Astrocyte of the hippocampus (primary cell): ENCODE data around the gene EXOC2.

Experiments used
- DNase-seq: peaks from one replicate; pipeline ENCODE4 v3.0.0; 2011; ENCODE audit warnings: low read depth, low spot score

Gene EXOC2

DNA sequence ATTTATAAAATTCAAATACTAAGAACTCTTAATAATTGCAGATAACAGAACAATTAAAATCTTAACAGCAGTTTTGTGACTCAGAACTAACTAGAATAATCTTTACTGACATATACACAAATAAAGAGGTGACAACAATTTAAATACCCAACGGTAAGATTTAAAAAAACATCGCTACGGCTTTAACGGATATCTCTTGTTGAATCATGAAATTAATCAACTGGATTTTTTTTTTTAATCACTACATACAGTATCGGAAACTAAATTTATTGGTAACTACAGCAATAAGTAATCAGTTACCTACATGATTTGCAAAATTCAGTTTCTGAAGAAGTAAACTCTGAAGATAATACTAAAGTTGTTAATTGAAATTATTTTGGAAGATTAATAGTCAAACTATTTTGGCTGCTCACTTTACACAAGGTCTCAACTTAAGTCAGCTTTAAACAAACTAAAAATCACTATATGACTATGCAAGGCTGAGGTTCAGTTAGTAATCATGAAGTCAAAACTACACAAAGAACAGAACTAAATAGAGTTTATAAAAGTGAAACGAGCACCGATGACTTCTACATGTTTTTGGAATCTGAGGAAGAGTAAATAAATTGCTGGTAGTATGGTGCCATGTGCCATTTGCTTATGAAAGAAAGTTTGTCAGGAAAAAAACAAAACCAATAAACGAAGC lies 164.8 kb downstream of the EXOC2 start:
- no peak for DNase-seq

DNA sequence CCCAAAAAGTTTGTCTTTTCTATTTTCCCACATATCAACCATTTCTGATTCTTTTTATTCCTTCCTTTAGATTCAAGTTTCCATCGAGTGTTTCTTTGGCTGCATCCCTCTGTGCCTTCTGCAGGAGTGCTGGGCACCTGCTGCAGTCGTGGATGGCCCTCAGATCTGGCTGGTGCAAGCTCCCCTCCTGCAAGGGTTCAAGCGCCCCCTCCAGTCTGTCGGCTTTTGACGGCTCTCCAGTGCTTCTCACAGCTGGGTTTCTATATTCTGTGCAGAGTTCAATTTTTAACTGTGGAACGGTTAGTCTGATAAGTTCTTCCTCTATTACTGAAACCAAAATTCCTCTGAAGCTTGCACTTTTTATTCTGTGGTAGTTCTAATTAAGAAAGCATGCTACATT lies 168.1 kb downstream of the EXOC2 start:
- no peak for DNase-seq

DNA sequence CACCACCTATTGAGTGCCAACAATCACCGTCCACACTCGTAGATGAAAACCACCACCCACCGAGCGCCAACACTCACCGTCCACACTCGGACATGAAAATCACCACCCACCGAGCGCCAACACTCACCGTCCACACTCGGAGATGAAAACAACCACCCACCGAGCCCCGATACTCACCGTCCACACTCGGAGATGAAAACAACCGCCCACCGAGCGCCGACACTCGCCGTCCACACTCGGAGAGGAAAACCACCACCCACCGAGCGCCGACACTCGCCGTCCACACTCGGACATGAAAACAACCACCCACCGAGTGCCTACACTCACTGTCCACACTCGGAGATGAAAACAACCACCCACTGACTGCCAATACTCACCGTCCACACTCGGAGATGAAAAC lies 172.1 kb downstream of the EXOC2 start:
- DNase-seq = no peak

DNA sequence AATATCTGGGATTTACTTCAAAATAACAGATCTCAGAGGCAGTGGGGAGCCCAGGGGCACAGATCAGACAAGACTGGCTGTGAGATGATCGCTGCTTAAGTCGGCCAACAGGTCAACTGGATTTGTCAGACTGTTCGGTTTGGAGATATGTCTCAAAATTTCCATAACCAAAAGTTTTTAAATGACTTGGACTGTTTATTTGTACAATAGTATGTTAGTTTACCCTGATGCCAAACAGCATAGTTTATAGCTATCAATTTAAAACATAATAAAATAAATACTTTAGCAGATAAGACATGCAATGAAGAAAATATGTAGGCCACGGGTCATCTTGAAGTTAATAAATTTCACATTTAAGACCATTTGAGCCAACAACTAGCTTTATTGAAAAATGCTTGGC lies 174.7 kb downstream of the EXOC2 start:
- DNase-seq = no peak

DNA sequence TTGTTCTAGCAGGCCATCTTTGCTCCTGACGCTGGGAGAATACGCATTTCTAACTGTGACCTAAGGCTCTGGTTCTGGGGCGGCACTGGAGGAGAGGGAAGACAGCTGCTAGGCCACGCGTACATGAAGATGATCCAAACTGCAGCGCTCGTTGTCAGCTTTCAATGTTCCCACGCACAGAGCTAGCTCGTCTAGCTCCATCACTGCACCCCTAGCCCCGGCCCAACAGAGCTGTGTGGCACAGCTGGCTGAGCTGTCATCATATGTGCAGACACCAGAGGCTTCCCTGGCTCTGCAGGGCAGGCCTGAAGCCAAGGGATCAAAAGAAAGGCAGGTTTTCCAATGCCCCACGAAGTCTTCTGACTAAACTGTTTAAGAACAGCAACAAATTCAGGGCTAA lies 176.7 kb downstream of the EXOC2 start:
- DNase-seq = no peak

DNA sequence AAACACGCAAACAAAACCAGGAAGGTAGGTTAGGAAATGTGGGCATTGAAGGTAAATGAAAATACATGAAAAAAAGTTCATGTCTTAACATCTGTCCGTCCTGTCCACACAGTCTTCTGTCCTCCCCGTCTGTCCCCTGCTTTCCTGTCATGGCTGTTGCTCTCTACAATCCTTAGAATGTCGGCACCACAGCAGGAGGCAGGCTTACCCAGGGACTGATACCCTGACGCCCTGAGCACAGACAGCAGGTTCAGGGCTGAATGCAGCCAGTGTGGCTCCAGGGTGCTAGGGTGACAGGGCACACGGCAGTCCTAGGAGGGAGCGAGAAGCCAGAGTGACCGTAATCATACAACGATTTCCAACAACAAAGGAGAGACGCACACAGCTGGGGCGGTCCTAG lies 177.7 kb downstream of the EXOC2 start:
- DNase-seq = no peak

DNA sequence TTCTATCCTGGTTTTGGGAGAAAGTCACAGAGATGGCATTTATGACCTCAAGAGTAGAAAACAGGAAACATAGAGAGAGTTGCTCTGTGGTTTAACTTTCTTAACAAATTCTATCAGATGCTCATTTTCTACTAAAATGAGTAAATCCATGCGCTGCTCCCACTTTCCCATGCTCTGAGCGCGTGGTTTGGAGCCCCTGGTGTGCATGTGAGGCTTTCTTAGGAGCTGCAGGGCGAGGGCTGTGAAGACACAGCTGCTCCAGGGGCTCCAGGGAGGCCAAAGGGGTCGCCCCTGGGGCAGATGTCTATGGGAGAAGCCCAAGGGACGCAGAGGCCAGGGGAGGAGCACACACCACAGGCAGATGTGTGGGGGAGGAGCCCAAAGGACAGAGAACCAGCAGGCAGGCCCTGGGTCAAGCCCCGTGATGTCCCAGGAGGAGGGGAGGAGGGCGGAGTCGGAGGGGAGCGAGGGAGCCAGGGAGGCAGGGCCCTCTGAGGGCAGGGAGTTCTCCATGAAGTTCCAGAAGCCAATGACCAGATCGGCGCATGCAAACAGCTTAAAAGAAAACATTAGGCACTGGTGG lies 178.5 kb downstream of the EXOC2 start:
- no peak for DNase-seq

DNA sequence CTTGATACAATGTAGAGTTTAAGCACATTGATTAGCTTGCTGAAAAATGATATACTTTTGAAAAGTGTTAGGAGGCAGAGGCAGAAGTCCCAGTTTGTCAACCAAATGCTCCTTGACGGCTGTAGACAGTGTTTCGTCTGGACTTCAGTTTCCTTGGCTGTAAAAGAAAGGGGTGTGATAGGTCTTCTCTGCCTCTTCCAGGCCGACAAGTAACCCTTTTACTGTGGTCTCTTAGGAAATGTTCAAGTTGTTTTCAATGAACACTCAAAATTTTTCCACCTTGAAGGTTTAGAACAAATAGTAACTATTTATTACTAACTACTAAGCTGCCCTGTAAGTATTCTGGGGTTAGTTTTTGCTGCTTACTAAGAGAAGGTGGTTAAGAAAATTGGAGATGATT lies 179.0 kb downstream of the EXOC2 start:
- no peak for DNase-seq

DNA sequence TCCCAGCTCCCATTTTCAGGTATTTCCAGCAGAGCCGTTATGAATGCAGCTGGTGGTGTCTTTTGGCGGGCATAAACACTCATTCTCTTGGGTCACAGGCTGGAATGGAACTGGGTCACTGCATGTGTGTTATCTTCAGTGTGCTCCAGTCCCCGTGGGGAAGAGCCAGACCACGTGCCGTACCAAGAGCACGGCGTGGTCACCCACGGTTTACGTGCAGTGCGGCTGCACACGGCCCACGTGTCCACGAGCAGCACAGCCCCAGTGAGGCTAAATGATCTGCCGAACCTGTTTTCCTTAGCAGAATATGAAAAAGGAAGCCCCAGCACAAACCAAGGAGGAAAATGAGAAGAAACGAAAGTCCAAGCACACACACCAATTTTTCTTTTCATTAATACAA lies 179.9 kb downstream of the EXOC2 start:
- DNase-seq = no peak

DNA sequence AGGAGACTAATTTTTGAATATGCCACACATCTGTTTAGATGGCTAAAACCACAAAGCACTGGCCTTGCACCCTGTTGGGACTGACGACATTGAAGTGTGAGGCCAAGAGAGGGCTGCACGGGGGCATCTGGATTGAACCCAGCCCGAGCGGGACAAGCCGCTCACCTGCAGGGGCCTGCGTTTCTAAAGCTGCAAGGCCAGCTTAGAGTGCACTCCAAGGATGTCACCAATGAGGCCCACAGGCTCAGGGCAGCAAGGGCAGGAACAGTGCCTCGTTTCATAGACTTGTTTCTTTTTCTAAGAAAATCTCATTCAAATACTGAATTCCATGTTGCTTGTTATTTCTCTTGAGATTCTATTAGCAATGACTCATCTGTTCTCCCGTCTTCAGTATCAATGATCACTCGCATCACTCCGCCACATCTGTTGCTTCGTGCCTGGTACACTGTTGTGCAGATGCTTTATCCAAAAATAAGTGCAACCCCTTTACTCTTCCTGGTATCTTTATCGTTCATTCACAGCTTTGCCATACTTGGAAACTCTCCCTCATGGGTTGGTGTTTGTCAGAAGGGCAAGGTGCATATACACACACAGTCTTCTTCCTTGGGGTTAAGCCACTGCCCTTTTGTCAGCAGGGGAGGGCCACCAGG lies 181.3 kb downstream of the EXOC2 start:
- DNase-seq = no peak

DNA sequence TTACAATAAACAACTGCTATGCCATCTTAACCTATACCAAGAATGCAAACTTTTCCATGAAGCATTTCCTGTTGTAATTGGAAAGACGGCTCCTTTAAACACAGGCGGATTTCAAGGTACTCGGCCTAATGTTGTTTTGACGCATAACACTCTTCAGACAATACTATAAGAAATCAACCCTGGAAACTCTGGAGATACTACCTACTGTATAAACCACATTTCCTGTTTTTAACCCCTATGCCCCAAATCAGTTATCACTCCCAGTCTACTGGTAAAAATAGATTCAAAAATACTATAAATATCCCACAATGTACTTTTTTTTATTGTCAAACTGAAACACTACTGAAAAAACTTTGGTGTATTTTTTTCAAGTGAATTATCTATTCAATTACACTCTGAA lies 183.3 kb downstream of the EXOC2 start:
- no peak for DNase-seq

DNA sequence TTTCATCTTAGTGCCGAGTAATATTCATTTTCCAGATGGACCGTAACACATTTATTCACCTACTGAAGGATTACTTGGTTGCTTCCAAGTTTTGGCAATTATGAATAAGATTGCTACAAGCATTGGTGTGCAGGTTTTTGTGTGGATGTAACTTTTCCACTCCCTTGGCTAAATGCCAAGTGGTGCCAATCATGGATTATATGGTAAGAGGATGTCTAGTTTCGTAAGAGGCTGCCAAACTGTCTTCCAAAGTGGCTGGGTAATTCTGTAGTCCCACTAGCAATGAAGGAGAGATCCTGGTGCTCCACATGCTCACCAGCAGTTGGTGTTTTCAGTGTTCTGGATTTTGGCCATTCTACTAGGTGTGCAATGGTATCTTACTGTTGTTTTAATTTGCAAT lies 184.3 kb downstream of the EXOC2 start:
- no peak for DNase-seq

DNA sequence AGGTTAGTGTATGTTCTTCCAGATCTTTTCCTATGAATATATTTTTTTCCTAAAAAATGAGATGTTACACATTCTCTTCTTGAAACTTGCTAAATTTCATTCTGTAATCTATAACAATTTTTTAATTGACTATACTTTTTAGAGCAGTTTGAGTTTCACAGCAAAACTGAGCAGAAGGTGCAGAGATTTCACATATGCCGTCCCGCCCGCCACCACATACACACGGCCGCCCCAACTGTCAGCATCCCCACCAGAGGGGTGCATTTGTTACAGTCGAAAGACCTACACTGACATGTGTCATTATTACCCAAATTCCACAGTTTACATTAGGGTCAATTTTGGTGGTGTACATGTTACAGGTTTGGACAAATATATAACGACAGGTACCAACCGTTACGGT lies 184.9 kb downstream of the EXOC2 start:
- no peak for DNase-seq

DNA sequence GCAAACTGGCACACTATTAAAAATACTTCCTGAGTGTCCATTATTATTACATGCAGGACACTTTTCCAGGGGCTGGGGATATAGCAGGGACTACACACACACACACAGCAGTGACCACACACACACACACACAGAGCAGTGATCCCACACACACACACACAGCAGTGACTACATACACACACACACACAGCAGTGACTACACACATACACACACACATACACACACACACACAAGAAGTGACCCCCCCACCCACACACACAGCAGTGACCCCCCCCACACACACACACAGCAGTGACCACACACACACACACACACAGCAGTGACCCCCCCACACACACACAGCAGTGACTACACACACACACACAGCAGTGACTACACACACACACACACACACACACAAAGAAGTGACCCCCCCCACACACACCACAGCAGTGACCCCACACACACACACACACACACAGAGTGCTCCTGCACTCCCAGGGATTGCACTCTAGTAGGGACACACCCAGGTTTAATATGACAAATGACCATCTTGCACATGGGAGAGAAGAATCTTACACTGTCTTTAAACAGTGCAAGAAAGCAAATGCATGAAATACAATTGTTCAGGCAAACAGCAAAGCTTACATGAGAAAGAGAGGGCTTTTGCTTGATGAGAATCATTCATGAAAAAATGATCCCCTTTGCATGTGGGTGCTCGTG lies 185.9 kb downstream of the EXOC2 start:
- no peak for DNase-seq

DNA sequence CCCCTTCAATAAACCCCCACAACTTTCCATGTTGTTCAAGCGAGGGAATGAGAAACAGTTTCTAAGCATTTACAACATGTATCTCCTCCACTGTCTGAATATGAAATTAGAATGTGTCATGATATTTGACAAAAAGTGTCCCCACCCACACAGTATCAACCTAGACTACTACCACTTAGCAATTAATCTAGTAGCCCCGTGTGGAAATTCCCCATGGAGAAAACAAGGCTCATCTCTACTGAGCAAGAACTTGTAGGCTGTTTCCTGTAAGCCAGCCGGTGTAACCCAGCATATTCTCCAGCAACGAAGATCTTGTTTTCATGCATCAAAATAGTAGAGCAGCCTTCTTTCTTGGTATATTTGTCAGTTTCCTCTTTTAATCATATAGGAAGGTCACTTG lies 186.4 kb downstream of the EXOC2 start:
- DNase-seq = no peak

DNA sequence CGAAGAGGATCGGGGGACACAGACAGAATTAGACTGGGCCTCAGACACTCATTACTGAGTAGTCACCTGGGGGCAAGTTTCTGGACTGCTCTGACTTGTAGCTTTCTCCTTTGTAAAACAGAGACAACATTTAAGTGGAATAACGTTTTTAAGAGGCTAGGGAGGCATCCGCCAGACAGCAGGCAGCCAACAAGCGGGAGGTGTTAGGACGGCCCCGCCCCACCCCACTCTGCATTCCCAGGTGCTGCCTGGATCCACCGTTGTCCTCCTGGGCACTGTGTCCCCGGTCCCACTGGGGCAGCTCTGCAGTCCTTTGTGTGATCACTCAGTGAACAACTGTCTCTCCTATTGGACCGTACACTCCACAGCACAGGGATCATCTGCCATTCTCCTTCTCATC lies 187.6 kb downstream of the EXOC2 start:
- DNase-seq = no peak

DNA sequence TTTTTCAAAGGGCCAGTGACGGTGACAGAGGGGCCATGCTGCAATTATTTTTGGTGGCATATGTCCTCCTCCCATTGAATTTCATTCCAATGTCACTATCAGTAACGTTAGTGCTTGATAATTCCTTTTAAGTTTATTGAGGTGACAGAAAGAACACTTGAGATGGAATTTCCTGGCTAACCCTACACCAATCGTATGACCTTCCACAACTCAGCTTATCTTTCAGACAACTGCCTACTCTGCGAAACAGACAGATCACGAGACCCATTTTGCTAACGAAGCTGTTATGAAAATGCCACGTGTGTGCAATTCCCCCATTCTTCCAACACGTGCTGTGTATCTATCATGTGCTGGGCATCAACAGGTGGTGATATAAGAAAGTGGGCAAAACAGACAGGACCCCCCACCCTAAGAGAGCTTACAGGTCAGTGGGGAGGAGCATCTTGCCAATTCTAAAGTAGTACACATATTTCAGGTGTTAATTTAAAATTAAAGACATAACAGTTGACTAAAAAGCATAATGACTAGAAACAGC lies 188.4 kb downstream of the EXOC2 start:
- DNase-seq = no peak

DNA sequence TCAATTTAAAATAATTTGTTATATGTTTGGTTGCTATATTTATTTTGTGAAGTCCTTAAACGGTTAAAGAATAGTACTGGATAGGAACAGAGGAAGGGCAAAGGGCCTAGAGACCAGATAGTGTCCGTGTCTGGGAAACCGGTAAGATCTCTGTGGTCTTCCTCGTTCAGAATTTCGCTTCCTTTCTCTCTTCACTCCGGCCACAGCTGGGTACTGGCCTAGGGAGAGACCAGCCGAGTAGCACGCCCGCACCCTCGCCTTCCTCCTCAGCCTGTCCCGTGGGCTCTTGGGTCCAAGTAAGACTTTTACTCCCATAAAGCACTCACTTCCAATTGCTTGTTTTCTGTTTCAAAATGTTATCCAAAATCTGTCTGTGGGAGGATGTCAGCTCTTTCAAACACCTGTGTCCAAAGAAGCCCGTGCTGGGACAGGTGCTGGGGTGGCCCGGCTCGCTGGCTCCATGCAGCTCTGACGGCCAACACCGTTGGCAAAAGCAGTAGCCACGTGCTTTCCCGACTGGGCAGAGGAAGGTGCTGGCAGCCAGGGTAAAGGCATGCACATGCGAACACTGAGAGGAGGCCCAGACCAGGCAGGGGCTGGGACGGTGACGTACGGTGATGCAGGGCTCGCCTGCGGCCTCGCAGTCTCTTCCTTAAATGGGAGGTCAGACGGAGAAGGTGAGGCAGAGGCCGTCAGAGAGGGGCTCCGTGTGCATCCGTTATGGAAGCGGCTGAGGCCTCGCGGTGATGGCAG lies 189.2 kb downstream of the EXOC2 start:
- no peak for DNase-seq

DNA sequence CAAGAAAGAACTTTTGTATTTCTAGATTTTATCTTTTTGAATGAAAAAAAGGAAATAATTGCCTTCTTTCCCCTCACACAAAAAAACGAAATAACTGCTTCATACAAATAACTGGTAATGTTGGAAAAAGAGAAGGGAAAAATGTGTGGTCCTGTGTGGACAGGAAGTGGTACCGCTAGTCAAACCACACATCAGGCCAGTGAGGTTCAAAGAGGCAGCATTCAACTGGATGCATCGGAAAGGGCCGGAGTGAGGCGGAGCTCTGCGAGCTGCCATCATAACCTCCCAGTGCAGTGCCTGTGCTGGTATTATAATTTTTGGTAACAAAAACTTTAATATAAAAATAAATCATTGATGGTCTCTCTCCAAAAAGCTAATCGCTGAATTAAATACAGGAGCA lies 190.2 kb downstream of the EXOC2 start:
- DNase-seq = no peak

DNA sequence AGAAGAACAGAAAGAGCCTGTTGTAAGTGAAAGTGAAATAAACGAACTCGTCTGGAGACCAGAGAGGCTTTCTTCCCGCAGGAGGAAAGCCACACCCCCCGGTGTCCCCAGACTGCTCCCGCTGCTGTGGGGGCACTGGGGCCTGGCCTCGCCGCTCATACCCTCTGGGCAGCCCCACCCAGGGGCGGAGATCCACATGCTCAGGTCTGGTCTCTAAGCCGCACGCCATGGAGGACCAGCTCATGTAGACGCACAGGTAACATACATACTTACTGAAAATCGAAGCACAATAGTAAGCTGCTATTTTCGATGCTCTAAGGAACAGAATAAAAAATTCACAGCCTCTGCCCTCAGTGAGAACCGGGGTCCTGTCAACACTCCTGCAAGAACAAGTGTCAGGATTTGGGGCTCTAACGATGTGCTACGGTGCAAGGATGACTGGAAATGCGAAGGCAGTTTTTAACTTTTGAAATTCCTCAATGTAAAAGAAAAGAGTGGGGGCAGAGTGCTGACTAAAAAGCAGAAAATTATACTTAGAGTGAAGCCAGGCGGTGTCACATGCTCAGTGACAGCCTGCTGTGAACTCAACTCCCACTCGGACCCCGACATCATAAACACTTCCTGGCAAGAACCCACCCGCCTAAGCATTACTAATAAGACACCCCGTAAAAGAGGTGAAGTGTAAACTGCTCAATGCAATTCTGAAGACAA lies 190.9 kb downstream of the EXOC2 start:
- no peak for DNase-seq

DNA sequence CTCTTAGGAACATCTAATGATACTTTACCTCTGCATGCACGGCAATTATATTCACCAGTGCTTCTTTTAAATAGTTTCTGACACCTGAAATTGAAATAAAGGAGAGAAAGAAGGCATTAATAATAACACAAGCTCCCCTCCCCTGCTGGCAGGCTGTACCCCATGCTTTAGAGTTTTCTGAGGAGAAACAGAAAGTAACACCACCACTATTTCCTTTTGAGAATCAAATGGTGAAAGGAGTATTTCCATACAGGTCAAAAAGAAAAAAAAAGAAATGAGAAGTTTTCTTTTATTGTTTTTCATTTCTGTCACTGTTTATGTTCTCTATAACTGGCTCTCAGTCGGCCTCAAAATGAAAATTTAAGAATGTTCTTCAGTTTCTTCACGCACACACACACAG lies 193.3 kb downstream of the EXOC2 start:
- DNase-seq = no peak
